ENCODE results near the gene PRLR.
A peak's percentile ranks its signal among the peaks of the same experiment; 100 is the strongest.

The PRLR gene

GRCh38 chr5:35160486-35161116 is 69.7 kb downstream of the PRLR start:
- no peak for DNase-seq (ENCODE audit: low spot score)

- peak; percentile 51 for DNase-seq (ENCODE audit: low spot score)
Measured at GRCh38 chr5:35159370-35159742, 70.9 kb downstream of the PRLR start.

DNA sequence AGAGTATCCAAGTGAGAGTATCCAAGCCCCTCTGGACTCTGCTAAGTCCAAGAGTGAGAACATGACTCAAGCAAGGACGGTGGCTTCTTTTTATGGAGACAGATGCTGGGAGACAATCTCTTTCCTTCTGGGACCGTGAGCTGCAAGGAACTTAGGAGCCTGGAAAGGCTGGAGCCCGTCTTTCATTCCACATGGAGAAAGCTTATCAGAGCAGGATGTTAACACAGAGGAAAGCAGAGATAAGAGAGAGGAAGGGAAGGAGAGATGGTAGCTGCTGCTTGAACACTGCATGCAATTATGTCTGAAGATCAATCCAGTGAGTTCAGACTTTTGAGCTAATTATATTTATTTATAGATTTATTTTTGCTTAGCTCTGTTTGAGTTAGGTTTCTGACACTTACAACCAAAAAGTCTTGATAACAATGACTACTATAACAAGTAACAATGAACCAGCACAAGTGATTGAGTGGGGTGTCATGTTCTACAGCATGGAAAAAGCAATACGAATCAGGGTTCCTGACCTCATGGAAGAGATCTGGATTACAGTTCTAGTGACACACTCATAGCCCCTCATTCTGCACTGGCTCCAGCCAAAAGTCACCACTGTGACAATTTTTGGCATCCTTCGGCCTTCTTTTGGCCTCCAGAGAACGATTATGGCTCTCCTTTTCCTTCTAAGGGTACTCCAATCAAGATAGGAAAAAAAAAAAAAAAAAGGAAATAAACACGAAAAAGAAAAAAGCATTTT is 71.5 kb downstream of the PRLR start:
- DNase-seq (ENCODE audit: low spot score): no peak

GRCh38 chr5:35158204-35158603 is 72.1 kb downstream of the PRLR start:
- DNase-seq (ENCODE audit: low spot score): no peak

DNA sequence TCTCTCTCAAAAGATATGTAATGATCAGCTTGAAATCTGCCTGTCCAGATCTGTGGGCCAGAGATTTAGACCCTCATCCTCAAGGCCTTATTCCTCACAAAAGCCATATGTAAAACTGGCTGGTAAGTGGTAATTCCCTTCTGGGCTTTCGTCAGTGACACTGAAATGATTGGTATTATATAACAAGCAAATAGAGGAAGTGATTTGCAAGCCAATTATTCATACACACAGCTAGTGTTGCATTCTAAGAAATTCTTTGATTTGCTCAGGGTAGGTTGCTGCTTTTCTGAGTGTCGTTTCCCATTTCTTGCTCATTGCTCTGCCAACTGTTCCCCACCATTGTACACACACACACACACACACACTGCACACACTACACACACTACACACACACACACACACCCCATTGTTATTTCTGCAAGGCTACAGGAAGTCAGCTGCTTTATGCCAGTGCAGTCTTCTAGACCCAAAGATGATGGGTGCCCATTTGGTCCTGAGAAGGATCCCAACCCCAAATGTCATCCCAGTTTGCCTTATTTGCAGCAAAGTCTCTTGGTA is 76.8 kb downstream of the PRLR start:
- DNase-seq (ENCODE audit: low spot score): no peak

- DNase-seq (ENCODE audit: low spot score): no peak
Measured at GRCh38 chr5:35152733-35153132, 77.6 kb downstream of the PRLR start.

DNA sequence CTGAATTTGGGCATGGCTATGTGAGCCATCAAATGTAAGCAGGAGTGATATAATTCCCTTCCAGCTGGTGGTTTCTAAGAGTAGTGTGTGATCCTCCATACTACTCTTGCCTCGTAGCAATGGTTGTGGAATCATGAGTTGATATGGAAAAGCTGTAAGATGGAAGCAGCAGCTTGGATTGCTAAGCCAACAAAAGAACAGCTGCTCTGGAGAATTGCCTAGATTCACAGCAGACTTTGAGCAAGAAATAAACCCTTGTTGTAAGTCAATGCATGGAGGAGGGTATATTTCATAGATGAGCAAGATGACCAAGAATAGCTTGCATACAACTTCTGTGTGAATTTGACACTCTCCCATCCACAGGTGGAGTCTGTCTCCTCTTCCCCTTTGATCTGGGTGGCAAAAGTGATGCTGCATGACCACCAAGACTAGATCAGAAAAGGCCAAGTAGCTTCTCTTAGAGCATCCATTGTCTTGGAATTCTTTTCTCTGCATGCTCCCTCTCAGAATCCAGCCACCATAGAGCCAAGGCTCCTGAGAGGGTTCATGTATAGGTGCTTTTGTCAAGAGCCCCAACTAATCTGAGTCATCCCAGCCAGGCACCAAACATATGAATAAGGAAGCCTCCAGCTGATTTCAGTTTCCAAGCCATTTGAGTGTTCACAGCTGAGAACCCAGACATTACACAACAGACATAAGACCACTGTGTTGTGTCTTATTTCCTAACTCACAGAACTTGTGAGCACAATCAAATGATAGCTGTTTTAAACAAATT is 79.0 kb downstream of the PRLR start:
- no peak for DNase-seq (ENCODE audit: low spot score)

DNA sequence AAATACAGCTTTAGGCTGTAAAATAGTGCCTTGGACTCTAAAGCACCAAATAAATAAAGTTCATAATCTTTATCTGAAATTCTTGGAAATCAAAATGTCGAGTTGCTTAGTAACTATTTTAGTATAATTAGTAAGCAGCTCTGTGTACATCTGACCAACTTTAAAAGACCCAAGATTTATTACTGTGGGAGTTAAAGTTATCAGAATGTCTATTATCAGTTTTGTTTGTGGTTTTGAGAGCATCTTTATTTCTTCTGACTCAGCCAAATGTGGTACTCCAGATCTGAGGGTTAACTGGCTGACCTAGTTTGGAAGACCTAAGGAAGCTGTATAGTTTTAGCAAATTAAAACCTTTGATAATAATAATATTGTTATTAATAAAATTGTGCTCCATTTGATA is 81.2 kb downstream of the PRLR start:
- DNase-seq (ENCODE audit: low spot score): no peak

DNA sequence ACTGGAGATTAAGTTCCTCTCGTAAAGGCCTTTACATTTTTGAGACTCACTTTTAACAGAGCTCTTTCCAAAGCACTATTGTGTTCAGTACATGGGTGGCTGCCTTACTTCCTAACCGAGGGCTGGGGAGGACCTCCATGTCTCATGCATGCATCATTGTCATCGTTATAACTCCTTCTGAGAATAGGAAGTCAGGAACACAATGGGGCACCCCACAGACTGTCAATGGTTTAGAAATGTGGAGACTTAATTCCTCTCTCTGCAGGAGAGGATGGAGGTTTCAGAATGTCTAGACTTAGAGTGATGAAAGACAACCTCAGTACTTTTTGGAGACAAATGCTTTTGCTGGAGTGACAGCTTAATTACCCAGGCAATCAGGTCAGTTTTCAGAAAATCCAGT is 83.9 kb downstream of the PRLR start:
- DNase-seq (ENCODE audit: low spot score): no peak

DNA sequence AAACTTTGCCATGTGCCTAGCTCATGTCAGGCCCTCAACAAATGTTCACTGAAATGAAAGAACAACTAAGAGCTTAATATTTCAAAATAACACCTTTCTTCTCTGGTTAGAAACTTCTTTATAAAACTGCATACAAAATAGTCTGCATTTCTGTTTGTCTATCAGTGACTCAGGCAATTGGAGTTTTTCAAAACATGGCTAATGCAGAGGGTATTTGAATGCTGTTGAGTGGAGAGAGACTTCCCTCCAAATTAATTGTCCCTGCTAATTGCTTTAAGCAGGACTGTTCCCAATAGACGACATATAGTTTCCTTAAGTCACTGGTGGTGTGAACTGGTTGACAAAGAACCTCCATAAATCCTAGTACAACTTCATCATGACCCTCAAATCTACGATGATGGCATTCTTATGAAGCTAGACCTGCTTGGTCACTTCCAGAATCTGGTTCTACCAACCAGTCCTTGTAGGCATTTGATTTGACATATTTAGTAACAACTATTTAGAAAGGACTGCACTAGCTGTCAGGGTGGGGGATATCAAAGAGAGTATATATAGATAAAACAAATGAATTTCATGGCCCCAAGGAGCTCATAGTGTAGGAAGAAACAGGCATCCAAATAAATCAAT is 84.5 kb downstream of the PRLR start:
- DNase-seq (ENCODE audit: low spot score): no peak

GRCh38 chr5:35145012-35145411 is 85.3 kb downstream of the PRLR start:
- DNase-seq (ENCODE audit: low spot score): no peak

GRCh38 chr5:35143841-35144240 is 86.4 kb downstream of the PRLR start:
- DNase-seq (ENCODE audit: low spot score): no peak

GRCh38 chr5:35141739-35142138 is 88.5 kb downstream of the PRLR start:
- DNase-seq (ENCODE audit: low spot score): no peak

DNA sequence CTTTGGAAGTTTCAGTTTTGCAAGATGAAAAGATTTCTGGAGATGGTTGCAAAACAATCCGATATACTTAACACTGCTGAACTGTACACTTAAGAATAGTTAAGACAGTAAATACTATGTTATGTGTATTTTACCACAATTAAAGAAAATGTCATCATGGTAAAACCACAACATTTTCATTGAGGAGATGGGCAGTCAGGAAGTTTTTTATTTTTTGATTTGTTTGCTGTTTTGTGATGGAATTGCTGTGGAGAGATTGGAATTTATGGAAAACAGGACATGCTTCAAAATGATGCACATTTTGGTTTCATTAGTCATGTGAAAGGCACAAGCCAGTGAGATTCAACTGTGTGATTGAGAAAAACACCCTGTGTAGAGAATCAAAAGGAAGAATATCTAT is 92.1 kb downstream of the PRLR start:
- no peak for DNase-seq (ENCODE audit: low spot score)

- peak; percentile 55 for DNase-seq (ENCODE audit: low spot score)
Measured at GRCh38 chr5:35136386-35136785, 93.9 kb downstream of the PRLR start.

GRCh38 chr5:35135239-35135700 is 95.0 kb downstream of the PRLR start:
- DNase-seq (ENCODE audit: low spot score): no peak

DNA sequence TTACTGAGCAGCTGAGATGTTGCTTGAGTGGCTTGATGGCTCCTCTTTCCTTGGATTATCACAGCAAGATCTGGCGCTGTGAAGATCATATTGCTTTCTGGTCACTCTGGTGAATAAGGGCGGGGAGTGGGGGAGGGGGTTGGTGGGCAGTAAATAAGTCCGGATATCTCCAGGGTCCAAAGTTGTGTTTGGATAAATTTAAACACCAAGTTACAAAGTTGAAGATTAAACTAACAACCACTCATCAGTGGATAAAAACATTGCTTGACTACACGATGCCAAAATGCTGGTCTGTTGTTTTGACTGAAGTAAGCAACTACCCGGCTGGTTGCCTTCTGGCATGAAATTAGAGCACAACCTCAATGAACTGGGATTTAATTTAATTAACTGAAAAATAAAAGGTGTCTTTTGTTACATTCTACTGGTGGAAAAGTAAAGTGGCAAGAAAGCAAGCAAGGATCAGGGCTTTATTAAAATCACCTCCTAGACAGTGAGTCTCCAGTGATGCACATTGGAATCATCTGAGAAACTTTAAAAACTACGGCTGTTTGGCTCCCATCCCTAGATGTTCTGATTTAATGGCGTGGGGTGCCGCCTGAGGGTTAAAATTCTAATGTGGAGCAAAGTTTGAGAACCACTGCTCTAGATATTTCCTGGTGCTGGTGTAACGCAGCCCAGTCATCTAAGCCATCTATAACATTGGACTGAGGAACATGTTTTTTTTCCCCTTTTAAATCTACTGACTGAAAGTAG is 95.8 kb downstream of the PRLR start:
- no peak for DNase-seq (ENCODE audit: low spot score)

DNA sequence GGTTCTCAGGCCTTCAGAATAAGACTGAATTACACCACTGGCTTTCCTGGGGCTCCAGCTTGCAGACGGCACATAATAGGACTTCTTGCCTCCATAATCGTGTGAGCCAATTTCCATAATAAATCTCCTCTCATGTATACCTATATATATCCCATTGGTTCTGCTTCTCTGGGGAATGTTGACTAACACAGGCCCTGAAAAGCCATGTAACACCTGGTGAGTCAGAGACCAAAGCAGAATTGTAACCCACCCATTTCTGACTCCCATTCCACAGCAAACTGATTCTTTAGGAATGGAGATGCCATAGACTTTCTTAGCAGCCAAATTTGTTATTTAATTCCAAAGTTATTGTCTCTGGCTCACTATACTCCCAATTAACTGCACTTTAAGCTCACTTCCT is 97.1 kb downstream of the PRLR start:
- no peak for DNase-seq (ENCODE audit: low spot score)

GRCh38 chr5:35131723-35132122 is 98.6 kb downstream of the PRLR start:
- DNase-seq (ENCODE audit: low spot score): no peak

DNA sequence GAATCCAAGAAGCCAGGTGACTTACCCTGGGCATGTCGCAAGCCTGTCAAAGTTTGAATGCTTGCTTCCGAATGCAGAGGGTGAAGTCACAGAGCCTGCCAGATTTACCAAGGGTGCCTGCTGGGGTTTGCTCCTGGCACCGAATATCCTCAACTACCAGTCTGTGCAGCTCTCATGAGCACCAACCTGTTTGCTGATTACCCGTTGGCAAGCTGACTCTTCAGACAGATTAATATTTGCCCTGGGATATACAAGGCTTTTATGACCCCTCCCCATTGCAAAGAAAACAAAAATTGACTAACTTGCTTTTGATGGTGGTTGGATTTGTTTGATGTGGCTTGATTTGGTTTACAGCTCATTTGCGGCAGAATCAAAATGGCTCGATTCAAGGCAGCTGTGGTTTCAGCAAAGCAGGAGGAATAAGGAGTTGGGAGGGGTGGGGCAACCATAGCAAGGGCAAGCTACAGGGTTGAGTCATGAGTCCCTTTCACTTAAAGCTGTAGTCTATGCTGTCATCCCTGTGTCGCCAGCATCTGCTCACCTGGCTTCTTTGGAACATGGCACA is 100.3 kb downstream of the PRLR start:
- DNase-seq (ENCODE audit: low spot score): no peak

- peak; percentile 38 for DNase-seq (ENCODE audit: low spot score)
Measured at GRCh38 chr5:35129276-35129675, 101.0 kb downstream of the PRLR start.

All from AG08396 (cell line).